ENCODE results near the gene IL19. TPM values are rescaled to one million over a fixed set of nuclear protein-coding genes. Genes with fewer than 3 reads are reported as not detected.

Gene IL19
- total and polyA plus RNA-seq, 3 experiments from 2014 or later, result not detected

- H3K36me3 Mint-ChIP-seq, result peaks cover 4 to 53% (median 6%) of the 10 kb centered on the region in 3 donors
- H3K27ac Mint-ChIP-seq, result peak overlapping the region in 7 of 8 donors; percentile 11 to 83 (median 72)
- no peak for DNase-seq
- H3K4me3 Mint-ChIP-seq, result peak overlapping the region in 1 of 7 donors; percentile 5
- Histone ChIP-seq H3K27me3 (ENCODE audit: insufficient read depth, low read length, poor library complexity, severe bottlenecking) (no peaks in the 10 kb centered on the region), H3K36me3 (ENCODE audit: insufficient read depth, low read length) (peaks cover 9% of the 10 kb centered on the region), H3K4me3 (ENCODE audit: low read length) (no peak overlapping the region), H3K27ac (ENCODE audit: low read depth, low read length) (no peak overlapping the region), H3K9me3 (ENCODE audit: low read length) (no peaks in the 10 kb centered on the region), H3K4me1 (ENCODE audit: insufficient read depth, low read length) (peaks cover 18% of the 10 kb centered on the region)
- POLR2A ChIA-PET, result no interaction called here
- CTCF ChIA-PET, result interaction anchor here (1.1 to 5.6 kb wide), 4 partner anchors 15 to 204 kb away, joined by 3 to 42 read pairs (median 24); no protein-coding TSS in a partner anchor
- no peaks in the 10 kb centered on the region for H3K9me3 Mint-ChIP-seq
- peaks cover 51 to 52% (median 52%) of the 10 kb centered on the region in 3 donors for H3K4me1 Mint-ChIP-seq
- H3K27me3 Mint-ChIP-seq, result peaks cover 0 to 3% of the 10 kb centered on the region in 2 donors
These were observed 42.4 kb upstream of the IL19 start for GRCh38 chr1:206727981-206728696.

DNA sequence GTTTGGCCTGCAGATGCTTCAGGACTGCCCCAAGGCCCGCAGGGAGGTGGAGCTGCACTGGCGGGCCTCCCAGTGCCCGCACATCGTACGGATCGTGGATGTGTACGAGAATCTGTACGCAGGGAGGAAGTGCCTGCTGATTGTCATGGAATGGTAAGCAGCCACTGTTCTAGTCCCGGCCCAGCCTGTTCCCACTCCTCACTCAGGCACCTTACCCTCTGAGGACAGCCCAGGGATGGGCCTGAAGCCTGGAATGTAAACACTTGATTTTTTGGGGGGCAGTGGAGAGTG lies 41.9 kb upstream of the IL19 start:
- peaks cover 9% of the 10 kb centered on the region for H3K36me3 ChIP-seq (ENCODE audit: insufficient read depth, low read length)
- ChIA-PET CTCF (interaction anchor here (5.6 kb wide), 1 partner anchor 184 kb away, joined by 33 read pairs; no protein-coding TSS in a partner anchor), POLR2A (no interaction called here)
- H3K27ac ChIP-seq (ENCODE audit: low read depth, low read length), result no peak overlapping the region
- peaks cover 0 to 3% of the 10 kb centered on the region in 2 donors for H3K27me3 Mint-ChIP-seq
- no peaks in the 10 kb centered on the region for H3K9me3 Mint-ChIP-seq
- H3K9me3 ChIP-seq (ENCODE audit: low read length), result no peaks in the 10 kb centered on the region
- peaks cover 18% of the 10 kb centered on the region for H3K4me1 ChIP-seq (ENCODE audit: insufficient read depth, low read length)
- no peak for DNase-seq
- peak overlapping the region in 3 of 8 donors; percentile 42 to 79 (median 72) for H3K27ac Mint-ChIP-seq
- H3K4me1 Mint-ChIP-seq, result peaks cover 47 to 49% (median 48%) of the 10 kb centered on the region in 3 donors
- H3K4me3 ChIP-seq (ENCODE audit: low read length), result no peak overlapping the region
- no peak overlapping the region for H3K4me3 Mint-ChIP-seq
- peaks cover 4 to 57% (median 7%) of the 10 kb centered on the region in 3 donors for H3K36me3 Mint-ChIP-seq
- H3K27me3 ChIP-seq (ENCODE audit: insufficient read depth, low read length, poor library complexity, severe bottlenecking), result no peaks in the 10 kb centered on the region

- Histone ChIP-seq H3K4me3 (ENCODE audit: low read length) (no peak overlapping the region), H3K27me3 (ENCODE audit: insufficient read depth, low read length, poor library complexity, severe bottlenecking) (no peaks in the 10 kb centered on the region), H3K9me3 (ENCODE audit: low read length) (no peaks in the 10 kb centered on the region), H3K36me3 (ENCODE audit: insufficient read depth, low read length) (peaks cover 9% of the 10 kb centered on the region), H3K27ac (ENCODE audit: low read depth, low read length) (no peak overlapping the region), H3K4me1 (ENCODE audit: insufficient read depth, low read length) (peaks cover 18% of the 10 kb centered on the region)
- no peaks in the 10 kb centered on the region for H3K9me3 Mint-ChIP-seq
- peaks cover 0 to under 1% of the 10 kb centered on the region in 2 donors for H3K27me3 Mint-ChIP-seq
- no peak for DNase-seq
- peak overlapping the region in 4 of 8 donors; percentile 42 to 79 (median 73) for H3K27ac Mint-ChIP-seq
- ChIA-PET POLR2A (no interaction called here), CTCF (interaction anchor here (0.9 to 9.8 kb wide), 2 partner anchors 78 to 183 kb away, joined by 4 to 232 read pairs; no protein-coding TSS in a partner anchor)
- peak overlapping the region in 1 of 7 donors; percentile 48 for H3K4me3 Mint-ChIP-seq
- H3K36me3 Mint-ChIP-seq, result peaks cover 4 to 57% (median 7%) of the 10 kb centered on the region in 3 donors
- peaks cover 43 to 46% (median 45%) of the 10 kb centered on the region in 3 donors for H3K4me1 Mint-ChIP-seq
These were observed 41.5 kb upstream of the IL19 start for GRCh38 chr1:206729050-206729449.

- Histone ChIP-seq H3K27ac (ENCODE audit: low read depth, low read length) (no peak overlapping the region), H3K4me3 (ENCODE audit: low read length) (no peak overlapping the region), H3K36me3 (ENCODE audit: insufficient read depth, low read length) (peaks cover 9% of the 10 kb centered on the region), H3K27me3 (ENCODE audit: insufficient read depth, low read length, poor library complexity, severe bottlenecking) (no peaks in the 10 kb centered on the region), H3K4me1 (ENCODE audit: insufficient read depth, low read length) (peaks cover 22% of the 10 kb centered on the region), H3K9me3 (ENCODE audit: low read length) (no peaks in the 10 kb centered on the region)
- Mint-ChIP-seq H3K27ac (peak overlapping the region in 6 of 8 donors; percentile 5 to 79 (median 53)), H3K4me3 (peak overlapping the region in 1 of 7 donors; percentile 12), H3K4me1 (peaks cover 43 to 47% (median 45%) of the 10 kb centered on the region in 3 donors), H3K36me3 (peaks cover 4 to 62% (median 7%) of the 10 kb centered on the region in 3 donors), H3K27me3 (no peaks in the 10 kb centered on the region), H3K9me3 (no peaks in the 10 kb centered on the region)
- ChIA-PET CTCF (interaction anchor here (0.9 to 9.8 kb wide), 2 partner anchors 77 to 183 kb away, joined by 4 to 232 read pairs; no protein-coding TSS in a partner anchor), POLR2A (no interaction called here)
- DNase-seq, result no peak
These were observed 41.1 kb upstream of the IL19 start for GRCh38 chr1:206729507-206729906.

DNA sequence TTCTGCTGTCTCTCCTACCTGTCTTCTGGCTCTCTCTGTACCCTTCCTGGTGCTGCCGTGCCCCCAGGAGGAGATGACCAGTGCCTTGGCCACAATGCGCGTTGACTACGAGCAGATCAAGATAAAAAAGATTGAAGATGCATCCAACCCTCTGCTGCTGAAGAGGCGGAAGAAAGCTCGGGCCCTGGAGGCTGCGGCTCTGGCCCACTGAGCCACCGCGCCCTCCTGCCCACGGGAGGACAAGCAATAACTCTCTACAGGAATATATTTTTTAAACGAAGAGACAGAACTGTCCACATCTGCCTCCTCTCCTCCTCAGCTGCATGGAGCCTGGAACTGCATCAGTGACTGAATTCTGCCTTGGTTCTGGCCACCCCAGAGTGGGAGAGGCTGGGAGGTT lies 38.1 kb upstream of the IL19 start:
- Histone ChIP-seq H3K9me3 (ENCODE audit: low read length) (no peaks in the 10 kb centered on the region), H3K36me3 (ENCODE audit: insufficient read depth, low read length) (peaks cover 9% of the 10 kb centered on the region), H3K4me1 (ENCODE audit: insufficient read depth, low read length) (peaks cover 34% of the 10 kb centered on the region), H3K4me3 (ENCODE audit: low read length) (no peak overlapping the region), H3K27ac (ENCODE audit: low read depth, low read length) (no peak overlapping the region), H3K27me3 (ENCODE audit: insufficient read depth, low read length, poor library complexity, severe bottlenecking) (no peaks in the 10 kb centered on the region)
- H3K9me3 Mint-ChIP-seq, result no peaks in the 10 kb centered on the region
- H3K27ac Mint-ChIP-seq, result peak overlapping the region in 6 of 8 donors; percentile 61 to 87 (median 80)
- peaks cover 4 to 70% (median 7%) of the 10 kb centered on the region in 3 donors for H3K36me3 Mint-ChIP-seq
- no peak for DNase-seq
- ChIA-PET POLR2A (no interaction called here), CTCF (interaction anchor here (2.9 to 9.8 kb wide), 3 partner anchors 39 to 180 kb away, joined by 24 to 232 read pairs (median 64); partner anchors contain the start of genes IL10 and IL19)
- no peak overlapping the region for H3K4me3 Mint-ChIP-seq
- H3K27me3 Mint-ChIP-seq, result no peaks in the 10 kb centered on the region
- peaks cover 47 to 50% (median 47%) of the 10 kb centered on the region in 3 donors for H3K4me1 Mint-ChIP-seq

DNA sequence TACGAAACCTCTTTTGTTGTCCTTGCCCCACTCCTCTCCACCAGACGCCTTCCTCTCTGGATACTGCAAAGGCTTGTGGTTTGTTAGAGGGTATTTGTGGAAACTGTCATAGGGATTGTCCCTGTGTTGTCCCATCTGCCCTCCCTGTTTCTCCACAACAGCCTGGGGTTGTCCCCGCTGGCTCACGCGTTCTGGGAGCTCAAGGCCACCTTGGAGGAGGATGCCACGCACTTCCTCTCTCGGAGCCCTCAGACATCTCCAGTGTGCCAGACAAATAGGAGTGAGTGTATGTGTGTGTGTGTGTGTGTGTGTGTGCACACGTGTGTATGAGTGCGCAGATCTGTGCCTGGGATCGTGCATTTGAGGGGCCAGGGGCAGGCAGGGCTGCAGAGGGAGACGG lies 37.6 kb upstream of the IL19 start:
- H3K4me1 Mint-ChIP-seq, result peaks cover 50 to 53% (median 51%) of the 10 kb centered on the region in 3 donors
- H3K4me3 Mint-ChIP-seq, result peak overlapping the region in 1 of 7 donors; percentile 14
- no peaks in the 10 kb centered on the region for H3K9me3 ChIP-seq (ENCODE audit: low read length)
- H3K9me3 Mint-ChIP-seq, result no peaks in the 10 kb centered on the region
- ChIA-PET CTCF (interaction anchor here (1.3 to 9.8 kb wide), 8 partner anchors 26 to 180 kb away, joined by 3 to 232 read pairs (median 25); partner anchors contain the start of genes IL10 and IL19), POLR2A (interaction anchor here (0.7 kb wide), 1 partner anchor 70 kb away, joined by 4 read pairs; no protein-coding TSS in a partner anchor)
- H3K27ac ChIP-seq (ENCODE audit: low read depth, low read length), result no peak overlapping the region
- H3K27me3 Mint-ChIP-seq, result no peaks in the 10 kb centered on the region
- DNase-seq, result no peak
- peaks cover 9% of the 10 kb centered on the region for H3K36me3 ChIP-seq (ENCODE audit: insufficient read depth, low read length)
- peaks cover 39% of the 10 kb centered on the region for H3K4me1 ChIP-seq (ENCODE audit: insufficient read depth, low read length)
- H3K36me3 Mint-ChIP-seq, result peaks cover 4 to 70% (median 7%) of the 10 kb centered on the region in 3 donors
- H3K27ac Mint-ChIP-seq, result peak overlapping the region; percentile 2 to 90 (median 60)
- no peak overlapping the region for H3K4me3 ChIP-seq (ENCODE audit: low read length)
- no peaks in the 10 kb centered on the region for H3K27me3 ChIP-seq (ENCODE audit: insufficient read depth, low read length, poor library complexity, severe bottlenecking)

GRCh38 chr1:206734499-206735142 lies 36.0 kb upstream of the IL19 start:
- H3K36me3 Mint-ChIP-seq, result peaks cover 4 to 55% (median 7%) of the 10 kb centered on the region in 3 donors
- H3K36me3 ChIP-seq (ENCODE audit: insufficient read depth, low read length), result peaks cover 6% of the 10 kb centered on the region
- peaks cover 60 to 62% (median 62%) of the 10 kb centered on the region in 3 donors for H3K4me1 Mint-ChIP-seq
- DNase-seq, result peak; percentile 66 to 80 (median 74)
- ChIA-PET POLR2A (interaction anchor here (0.6 to 1.9 kb wide), 11 partner anchors 19 to 190 kb away, joined by 3 to 13 read pairs (median 5); partner anchors contain the start of gene FCMR), CTCF (interaction anchor here (0.7 to 9.8 kb wide), 62 partner anchors 9 to 247 kb away, joined by 3 to 232 read pairs (median 4); partner anchors contain the start of genes DYRK3, IL10 and IL19)
- H3K27ac ChIP-seq (ENCODE audit: low read depth, low read length), result no peak overlapping the region
- H3K27me3 ChIP-seq (ENCODE audit: insufficient read depth, low read length, poor library complexity, severe bottlenecking), result no peaks in the 10 kb centered on the region
- H3K4me3 ChIP-seq (ENCODE audit: low read length), result no peak overlapping the region
- peaks cover 55% of the 10 kb centered on the region for H3K4me1 ChIP-seq (ENCODE audit: insufficient read depth, low read length)
- H3K9me3 Mint-ChIP-seq, result no peaks in the 10 kb centered on the region
- peak overlapping the region; percentile 86 to 98 (median 92) for H3K27ac Mint-ChIP-seq
- H3K9me3 ChIP-seq (ENCODE audit: low read length), result no peaks in the 10 kb centered on the region
- H3K4me3 Mint-ChIP-seq, result peak overlapping the region in 6 of 7 donors; percentile 7 to 79 (median 54)
- H3K27me3 Mint-ChIP-seq, result no peaks in the 10 kb centered on the region

Measured in CD8-positive, alpha-beta memory T cell (primary cell).